ENCODE measurements around the gene NXN. TPM values are rescaled to one million over a fixed set of nuclear protein-coding genes. Genes with fewer than 3 reads are reported as not detected.

Gene NXN
- polyA plus RNA-seq, 1 experiment = 88.8 TPM

DNA sequence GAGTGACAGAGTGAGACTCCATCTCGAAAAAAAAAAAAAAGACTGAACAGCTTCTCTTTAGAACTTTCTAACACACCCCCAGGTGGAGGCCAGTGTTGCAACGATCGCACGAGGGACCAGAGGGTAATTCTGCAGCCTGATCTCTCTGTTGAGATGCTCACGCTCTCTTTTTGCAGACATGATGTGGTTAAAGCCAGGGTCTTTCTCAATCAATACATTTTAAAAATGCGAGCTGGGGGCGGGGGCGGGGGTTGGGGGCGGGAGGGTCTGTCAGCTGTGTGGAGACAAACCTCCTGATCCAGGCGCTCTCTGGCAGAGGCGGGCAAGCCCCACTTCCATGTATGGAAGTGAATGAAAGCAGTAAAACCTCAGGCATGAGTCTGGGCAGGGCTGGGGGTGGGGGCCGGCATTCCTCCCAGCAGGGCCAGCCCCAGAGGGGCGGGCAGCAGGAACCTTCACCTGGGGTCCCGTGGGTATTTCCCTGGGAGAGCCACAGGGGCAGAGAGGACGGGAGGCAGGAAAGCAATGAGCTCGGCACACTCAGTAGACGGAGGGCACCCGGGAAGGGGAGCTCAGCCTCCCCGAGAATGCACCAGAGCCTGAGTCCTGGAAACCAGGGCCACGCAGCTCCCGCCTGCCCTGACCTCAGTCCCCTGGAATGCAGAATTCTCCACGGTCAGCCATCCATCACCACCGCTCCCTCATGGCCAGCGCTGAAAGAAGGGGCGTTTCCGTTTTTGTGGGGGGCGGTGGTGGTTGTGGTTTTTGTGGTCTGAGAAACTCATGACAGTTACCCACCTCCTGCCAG is 28.0 kb downstream of the NXN start:
- ChIA-PET CTCF (interaction anchor here (0.8 to 1.6 kb wide), 7 partner anchors 13 to 156 kb away, joined by 3 to 5 read pairs (median 5); no protein-coding TSS in a partner anchor), POLR2A (interaction anchor here (0.6 kb wide), 1 partner anchor 166 kb away, joined by 3 read pairs; no protein-coding TSS in a partner anchor)
- H3K27me3 ChIP-seq (ENCODE audit: control insufficient read depth, insufficient read depth, low read length) = no peaks in the 10 kb centered on the region
- TF ChIP-seq, protein P1, sequence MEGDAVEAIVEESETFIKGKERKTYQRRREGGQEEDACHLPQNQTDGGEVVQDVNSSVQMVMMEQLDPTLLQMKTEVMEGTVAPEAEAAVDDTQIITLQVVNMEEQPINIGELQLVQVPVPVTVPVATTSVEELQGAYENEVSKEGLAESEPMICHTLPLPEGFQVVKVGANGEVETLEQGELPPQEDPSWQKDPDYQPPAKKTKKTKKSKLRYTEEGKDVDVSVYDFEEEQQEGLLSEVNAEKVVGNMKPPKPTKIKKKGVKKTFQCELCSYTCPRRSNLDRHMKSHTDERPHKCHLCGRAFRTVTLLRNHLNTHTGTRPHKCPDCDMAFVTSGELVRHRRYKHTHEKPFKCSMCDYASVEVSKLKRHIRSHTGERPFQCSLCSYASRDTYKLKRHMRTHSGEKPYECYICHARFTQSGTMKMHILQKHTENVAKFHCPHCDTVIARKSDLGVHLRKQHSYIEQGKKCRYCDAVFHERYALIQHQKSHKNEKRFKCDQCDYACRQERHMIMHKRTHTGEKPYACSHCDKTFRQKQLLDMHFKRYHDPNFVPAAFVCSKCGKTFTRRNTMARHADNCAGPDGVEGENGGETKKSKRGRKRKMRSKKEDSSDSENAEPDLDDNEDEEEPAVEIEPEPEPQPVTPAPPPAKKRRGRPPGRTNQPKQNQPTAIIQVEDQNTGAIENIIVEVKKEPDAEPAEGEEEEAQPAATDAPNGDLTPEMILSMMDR (IDR thresholded peaks at IDR 0.05; ENCODE audit: insufficient read depth, low read depth, low read length) = no peak
- no peak for DNase-seq (ENCODE audit: low read depth)
- peaks cover 4% of the 10 kb centered on the region for H3K36me3 ChIP-seq (ENCODE audit: control insufficient read depth, insufficient read depth, low read length)
- H3K4me3 ChIP-seq (ENCODE audit: low read depth, low read length) = no peak overlapping the region

DNA sequence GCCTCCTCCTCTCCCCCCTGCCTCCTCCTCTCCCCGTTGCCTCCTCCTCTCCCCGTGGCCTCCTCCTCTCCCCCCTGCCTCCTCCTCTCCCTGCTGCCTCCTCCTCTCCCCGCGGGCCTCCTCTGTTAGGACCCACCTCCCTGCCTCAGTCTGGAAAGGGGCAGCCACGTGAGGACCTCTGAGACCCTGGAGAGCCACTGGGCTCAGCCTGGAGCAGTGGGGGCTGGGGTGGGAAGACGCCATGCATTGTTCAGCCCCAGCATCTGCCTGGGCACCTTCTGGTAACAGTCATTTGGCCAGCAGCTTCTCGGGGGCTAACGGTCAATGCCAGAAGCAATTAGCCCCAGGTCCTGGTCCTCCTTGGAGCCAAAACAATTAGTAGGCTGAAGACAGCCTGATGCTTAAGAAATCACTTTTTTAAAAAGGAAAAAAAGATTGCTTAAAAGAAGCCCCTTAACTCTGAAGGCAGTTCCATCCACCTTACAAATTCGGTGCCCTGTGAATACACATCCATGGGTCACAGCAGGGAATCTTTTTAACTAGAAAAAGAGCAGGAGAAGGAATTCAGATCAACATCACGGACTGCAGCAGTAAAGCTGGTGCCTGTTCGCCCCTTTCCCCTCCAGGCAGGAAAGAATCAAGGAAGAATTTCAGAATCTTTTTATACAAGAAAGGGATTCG is 29.8 kb downstream of the NXN start:
- Histone ChIP-seq H3K27me3 (ENCODE audit: control insufficient read depth, insufficient read depth, low read length) (no peaks in the 10 kb centered on the region), H3K36me3 (ENCODE audit: control insufficient read depth, insufficient read depth, low read length) (peaks cover 4% of the 10 kb centered on the region), H3K4me3 (ENCODE audit: low read depth, low read length) (no peak overlapping the region)
- POLR2A ChIA-PET = no interaction called here
- CTCF ChIA-PET = interaction anchor here (0.5 to 1.6 kb wide), 9 partner anchors 11 to 154 kb away, joined by 3 to 6 read pairs (median 3); no protein-coding TSS in a partner anchor
- no peak for DNase-seq (ENCODE audit: low read depth)
- TF ChIP-seq, protein P1 (IDR thresholded peaks at IDR 0.05; ENCODE audit: insufficient read depth, low read depth, low read length) = no peak

DNA sequence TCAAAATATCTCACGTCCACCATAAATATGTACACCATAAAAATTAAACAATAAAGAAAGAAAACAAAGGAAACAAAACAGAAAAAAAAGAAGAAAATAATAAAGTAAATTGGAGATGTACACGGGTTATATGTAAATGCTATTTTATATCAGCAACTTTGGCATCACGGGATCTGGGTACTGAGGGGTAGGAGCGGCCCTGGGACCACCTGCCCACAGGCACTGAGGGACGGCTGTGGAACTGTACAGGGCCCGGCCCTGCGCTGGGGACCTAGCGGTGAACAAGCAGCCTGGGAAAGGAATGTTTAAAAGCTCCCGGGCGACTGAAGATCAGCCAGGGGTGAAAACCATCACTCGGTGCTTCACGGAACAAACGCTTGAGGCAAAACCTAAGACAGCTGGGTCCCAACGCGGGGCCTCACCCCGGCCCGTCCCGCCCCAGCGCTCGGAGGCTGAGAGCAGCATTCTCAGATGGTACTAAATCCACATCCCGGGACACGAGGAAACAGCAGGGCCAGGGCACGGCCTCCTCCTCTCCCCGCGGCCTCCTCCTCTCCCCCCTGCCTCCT is 31.2 kb downstream of the NXN start:
- DNase-seq (ENCODE audit: low read depth) = no peak
- no peak overlapping the region for H3K4me3 ChIP-seq (ENCODE audit: low read depth, low read length)
- no peaks in the 10 kb centered on the region for H3K27me3 ChIP-seq (ENCODE audit: control insufficient read depth, insufficient read depth, low read length)
- POLR2A ChIA-PET = no interaction called here
- peaks cover 3% of the 10 kb centered on the region; the same call in 1 of the 2 replicates for H3K36me3 ChIP-seq (ENCODE audit: control insufficient read depth, insufficient read depth, low read length)
- CTCF ChIA-PET = interaction anchor here (0.9 kb wide), 1 partner anchor 33 kb away, joined by 3 read pairs; no protein-coding TSS in a partner anchor
- TF ChIP-seq, protein P1 (IDR thresholded peaks at IDR 0.05; ENCODE audit: insufficient read depth, low read depth, low read length) = 0 out of 2 replicates have a peak, but pooled peaks have one; percentile 13

DNA sequence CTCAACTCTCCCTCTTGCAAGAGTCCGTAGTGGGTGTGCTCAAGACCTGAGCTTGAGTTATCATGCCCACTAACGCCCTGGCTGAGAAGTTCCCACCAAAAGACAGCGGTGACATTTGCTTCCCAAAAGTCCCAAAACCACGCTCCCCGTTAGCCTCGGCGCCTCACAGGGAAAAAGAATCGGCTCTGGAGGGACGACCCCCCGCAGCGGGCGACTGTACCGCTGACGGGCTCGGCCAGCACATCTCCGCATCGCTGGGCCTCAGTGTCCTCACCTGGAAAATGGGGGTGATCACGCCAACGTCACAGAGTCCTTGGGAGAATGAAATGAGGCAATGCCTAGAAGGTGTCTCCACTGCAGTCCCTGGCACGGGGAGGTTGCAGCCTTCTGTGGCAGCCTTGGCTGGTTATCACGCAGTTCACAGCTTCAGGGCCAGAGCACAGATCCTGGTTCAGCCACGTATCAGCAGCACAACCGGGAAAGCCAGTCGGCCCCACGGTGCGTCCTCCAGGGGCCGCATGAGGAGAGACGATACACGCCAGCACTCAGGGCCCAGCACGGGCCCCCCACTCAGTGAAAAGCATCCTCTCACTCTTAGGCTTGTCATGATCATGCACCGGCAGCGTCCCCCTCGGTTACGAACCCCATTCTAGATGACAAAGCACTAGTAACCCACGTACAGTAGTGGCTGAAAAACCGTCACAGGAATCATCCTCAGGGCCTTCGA is 32.9 kb downstream of the NXN start:
- TF ChIP-seq, protein P1 (IDR thresholded peaks at IDR 0.05; ENCODE audit: insufficient read depth, low read depth, low read length) = no peak
- no peak overlapping the region for H3K4me3 ChIP-seq (ENCODE audit: low read depth, low read length)
- CTCF ChIA-PET = interaction anchor here (0.9 kb wide), 1 partner anchor 17 kb away, joined by 3 read pairs; no protein-coding TSS in a partner anchor
- POLR2A ChIA-PET = no interaction called here
- DNase-seq (ENCODE audit: low read depth) = no peak
- no peaks in the 10 kb centered on the region for H3K27me3 ChIP-seq (ENCODE audit: control insufficient read depth, insufficient read depth, low read length)
- H3K36me3 ChIP-seq (ENCODE audit: control insufficient read depth, insufficient read depth, low read length) = peaks cover 3% of the 10 kb centered on the region; the same call in 1 of the 2 replicates
